ENCODE results near the gene CD82.

- TF ChIP-seq CTCF (IDR thresholded peaks at IDR 0.05) (no peak), POLR2A (IDR thresholded peaks at IDR 0.05) (no peak)
Measured at GRCh38 chr11:44645827-44646226, 80.4 kb downstream of the CD82 start.
